GM12874 (cell line): ENCODE results near the gene MARCKSL1.

Experiments
- CTCF ChIP-seq: IDR thresholded peaks from 2 replicates; pipeline ENCODE4 v1.5.1; 2011; ENCODE audit warnings: low read depth, mild to moderate bottlenecking, control low read depth, low read length, moderate library complexity; ENCODE audit not compliant: insufficient read depth

Gene MARCKSL1

DNA sequence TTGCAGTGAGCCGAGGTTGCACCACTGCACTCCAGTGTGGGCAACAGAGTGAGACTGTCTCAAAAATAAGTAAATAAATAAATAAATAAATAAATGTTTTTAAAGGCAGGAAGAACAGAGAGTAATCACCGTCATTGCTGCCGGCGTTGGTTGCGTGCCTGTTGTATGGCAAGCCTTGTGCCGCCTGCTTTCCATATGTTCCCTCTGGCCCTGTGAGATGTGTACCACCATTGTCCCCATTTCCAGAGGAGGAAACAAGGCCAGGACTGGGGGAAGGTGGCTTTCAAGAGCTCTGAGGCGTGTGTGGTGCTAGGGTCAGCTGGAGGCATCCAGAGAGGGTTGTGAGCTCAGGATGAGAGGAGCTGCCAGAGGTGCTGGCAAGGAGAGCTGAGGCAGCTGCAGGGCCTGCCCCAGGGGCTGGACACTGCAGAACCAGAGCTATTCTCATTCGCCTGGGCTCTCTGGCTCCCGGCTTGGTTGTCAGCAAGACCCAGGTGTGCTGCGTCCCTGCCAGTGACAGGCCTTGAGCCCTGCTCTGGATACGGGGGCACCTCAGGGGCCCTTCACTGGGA is 5.2 kb upstream of the MARCKSL1 start:
- no peak for TF ChIP-seq CTCF

DNA sequence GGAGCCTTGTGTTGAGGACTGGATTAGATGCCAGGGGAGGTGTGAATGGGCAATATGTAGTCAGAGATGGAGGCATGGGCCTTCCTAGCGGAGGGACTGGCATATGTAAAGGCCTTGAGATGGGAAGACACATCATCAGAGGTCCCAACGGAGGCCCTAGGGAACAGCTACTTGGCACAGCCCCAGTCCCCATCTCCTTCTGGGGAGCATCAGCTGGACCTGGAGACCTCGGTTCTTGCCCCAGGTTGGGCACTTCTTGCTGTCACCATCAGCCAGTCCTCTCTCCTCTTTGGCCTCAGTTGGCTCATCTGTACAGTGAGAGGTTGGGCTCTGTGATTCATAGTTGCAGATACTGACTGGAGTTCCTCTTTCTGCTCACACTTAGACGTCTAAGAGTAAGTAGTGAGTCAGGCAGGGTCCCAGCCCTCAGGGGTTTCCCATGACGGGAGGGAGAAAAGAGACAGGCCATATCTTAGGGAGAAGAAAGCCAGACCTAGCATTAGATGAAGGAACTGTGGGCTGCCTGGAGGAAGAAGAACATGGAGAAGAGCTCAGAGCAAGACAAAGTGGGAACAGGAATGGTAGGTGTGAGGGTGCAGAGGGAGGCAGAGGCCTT is 3.4 kb upstream of the MARCKSL1 start:
- TF ChIP-seq CTCF, result no peak

DNA sequence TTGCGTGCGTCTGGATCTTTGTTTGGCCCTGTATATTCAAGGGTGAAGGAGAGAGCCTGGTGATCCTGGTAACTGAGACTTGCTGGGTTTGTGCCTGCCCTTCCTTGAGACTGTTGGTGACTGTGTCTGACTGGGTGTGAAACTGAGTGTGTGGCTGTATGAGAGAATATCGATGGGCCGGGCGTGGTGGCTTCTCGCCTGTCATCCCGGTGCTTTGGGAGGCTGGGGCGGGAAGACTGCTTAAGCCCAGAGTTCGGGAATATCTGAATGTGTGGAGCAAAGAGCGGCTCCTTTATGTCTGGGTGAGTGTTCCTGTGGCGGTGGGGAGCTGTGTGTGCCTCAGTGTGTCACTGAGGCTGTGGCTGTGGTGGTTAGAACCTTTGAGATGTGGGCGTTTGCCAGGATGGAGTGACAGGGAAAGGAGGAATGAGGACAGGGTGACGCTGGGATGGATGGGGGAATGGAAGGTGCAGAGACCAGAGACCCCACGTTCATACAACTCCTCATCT is 2.7 kb upstream of the MARCKSL1 start:
- no peak for TF ChIP-seq CTCF

DNA sequence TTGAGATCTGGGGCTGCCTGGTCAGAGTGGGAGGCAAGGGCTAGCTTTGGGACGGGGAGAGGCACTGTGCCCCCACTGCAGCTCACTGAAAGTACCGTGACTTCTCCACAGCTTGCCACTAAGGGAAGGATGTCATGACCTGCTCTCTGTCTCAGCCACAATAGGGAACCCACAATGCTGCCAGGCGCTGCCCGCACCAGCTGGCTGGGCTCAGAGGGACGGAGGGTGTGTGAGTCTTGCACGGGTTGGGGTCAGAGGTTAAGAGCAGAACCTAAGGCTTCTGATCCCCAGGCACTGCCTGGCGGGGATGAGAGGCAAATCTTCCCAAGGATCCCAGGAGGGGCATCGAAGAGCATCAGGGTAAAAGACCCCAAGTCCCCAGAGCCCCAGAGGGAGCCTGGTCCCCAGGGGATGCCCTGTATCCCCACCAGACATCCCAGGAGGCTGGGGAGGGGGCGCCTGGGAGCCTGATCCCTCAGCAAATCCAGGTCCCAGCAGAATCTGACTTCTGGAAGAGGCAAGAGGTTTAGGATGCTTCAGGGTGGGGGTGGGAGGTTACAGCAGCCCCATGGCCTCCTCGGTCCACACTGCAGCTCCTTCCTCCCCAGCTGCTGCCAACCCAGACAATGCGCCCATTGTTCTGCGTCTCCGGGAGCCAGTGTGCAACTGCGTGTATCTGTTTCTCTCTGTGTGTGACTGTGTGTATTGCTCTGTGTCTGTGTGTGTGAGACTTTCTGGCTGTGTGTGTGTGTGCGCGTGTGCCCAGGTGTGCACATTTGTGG is 2.0 kb upstream of the MARCKSL1 start:
- TF ChIP-seq CTCF, result no peak

DNA sequence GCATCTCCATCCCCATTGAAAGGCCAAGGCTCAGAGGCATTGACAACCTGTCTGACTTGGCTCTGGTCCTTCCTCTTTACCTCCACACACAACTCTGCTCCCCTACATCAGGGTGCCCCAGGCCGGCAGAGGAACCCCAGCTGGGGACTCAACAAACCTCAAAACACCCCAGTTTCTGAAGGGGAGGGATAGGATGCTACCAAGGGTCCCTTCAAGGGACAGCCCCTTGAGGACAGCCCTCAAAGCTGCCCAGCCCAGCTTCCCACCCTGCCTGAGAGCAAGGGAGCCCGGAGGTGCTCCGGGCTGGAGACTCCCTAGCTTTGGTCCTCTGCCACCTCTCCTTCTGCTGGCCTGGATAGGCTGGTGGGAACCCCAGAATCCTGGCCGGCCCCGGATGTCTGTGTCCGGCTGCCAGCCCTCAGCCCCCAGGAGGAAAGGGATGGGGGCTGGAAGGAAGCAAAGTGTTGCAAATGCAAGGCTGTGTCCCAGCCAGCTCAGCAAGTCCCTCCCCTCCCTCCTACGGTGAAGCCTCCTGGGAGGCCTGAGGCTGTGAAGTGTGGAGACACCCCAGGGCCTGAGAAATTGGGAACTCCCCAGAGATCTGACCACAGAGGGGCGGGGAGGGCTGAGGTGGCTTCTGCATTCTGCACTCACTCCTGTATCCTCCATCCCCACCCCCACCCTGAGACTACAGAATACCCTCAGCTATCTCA is 1.1 kb upstream of the MARCKSL1 start:
- TF ChIP-seq CTCF, result no peak

- no peak for TF ChIP-seq CTCF
Measured at GRCh38 chr1:32336591-32336932, 529 bp upstream of the MARCKSL1 start.

DNA sequence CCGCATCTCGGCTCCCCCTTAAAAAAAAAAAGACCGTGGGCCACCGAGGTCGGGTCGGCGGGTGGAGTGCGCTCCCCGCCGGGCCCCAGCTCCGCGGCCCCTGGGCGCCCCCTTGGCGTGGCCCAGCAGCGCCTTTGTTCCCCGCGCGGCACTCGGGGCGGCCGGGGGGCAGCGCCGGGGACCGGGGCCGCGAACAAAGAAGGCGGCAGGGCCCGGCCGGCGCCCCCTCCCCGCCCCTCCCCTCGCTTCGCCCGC is 571 bp downstream of the MARCKSL1 start:
- TF ChIP-seq CTCF, result no peak
